GM21717 (cell line): ENCODE measurements around the gene LMO1.

Experiments
- ATAC-seq: cut with Tn5 transposase; IDR thresholded peaks from one replicate; pipeline ENCODE4 v1.9.1; 2021; ENCODE audit warnings: mild to moderate bottlenecking, moderate library complexity; ENCODE audit not compliant: unreplicated experiment

The LMO1 gene

GRCh38 chr11:8249482-8249881, 14.2 kb downstream of the LMO1 start:
- ATAC-seq, result no peak

- no peak for ATAC-seq
Observed at GRCh38 chr11:8248786-8249185, 14.9 kb downstream of the LMO1 start.

GRCh38 chr11:8247312-8247711, 16.4 kb downstream of the LMO1 start:
- ATAC-seq, result no peak

DNA sequence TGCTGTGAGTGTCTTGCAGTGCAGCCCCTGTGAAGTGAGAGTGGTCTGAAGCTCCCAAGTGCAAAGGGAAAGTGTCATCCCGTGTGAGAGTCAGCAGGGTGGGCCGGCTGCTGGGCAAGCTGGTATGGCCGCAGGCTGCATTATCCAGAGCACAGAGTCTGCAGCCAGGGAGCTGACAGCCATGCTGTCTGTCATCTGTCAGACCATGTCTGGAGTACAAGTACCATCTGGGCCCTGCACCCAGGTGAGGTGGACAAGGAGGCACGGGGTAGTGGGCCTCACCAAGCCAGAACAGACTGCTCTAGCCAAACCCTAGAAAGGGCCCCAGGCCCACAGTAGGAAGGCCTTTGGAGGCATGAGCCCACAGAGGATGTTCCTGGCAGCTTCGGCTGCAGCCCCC, 20.2 kb downstream of the LMO1 start:
- ATAC-seq, result no peak

DNA sequence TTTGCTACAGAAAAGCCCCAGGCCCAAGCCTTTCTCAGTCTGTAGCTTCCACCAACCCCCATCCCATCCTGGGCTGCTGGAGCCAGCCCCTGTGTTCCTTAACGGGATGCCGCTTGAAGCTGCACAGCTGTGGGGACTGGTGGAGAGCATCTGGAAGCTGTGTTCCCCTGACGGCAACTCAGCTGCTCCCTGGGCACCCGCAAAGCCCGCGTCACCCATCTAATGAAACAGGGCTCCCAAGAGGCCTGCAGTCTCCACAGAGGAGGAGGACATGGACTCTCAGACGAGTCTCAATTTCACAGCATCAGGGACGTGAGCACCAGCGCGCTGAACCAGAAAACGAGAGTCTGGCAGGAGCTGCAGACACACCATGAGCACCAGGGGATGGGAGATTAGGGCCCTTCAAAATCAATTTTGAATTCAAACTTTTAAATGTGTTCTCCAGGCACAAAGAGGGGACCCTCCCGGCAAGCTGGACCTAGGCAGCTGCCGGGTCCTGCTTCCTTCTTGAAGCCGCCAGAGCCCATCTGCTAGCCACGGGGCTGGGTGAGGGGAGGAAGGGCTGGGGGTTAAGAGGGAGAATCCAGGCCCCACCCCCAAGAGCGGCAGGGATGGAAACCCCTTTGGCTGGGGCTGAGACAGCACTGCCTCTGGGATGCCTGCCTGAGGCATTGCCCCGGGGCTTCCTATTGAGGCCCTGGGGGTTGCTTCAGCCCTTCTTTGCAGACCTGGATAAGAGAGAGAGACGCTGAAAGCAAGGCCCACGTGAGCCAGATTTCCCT, 21.0 kb downstream of the LMO1 start:
- no peak for ATAC-seq

DNA sequence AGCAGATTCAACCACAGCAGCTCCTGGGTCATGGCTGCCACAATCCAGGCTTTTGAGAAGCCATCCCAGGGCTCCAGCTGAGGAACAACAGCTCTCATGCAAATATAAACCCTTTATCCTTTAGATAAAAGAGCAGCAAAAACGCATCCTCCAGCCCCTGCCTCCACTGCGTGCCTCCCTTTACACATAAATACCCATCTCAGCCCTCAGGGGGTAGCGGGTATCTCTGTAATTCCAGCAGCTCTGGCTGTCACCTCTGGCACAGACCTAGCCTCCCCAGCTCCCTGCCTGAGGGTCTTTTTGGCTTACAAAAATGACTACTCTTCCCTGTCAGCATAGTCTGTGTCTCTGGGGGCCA, 21.6 kb downstream of the LMO1 start:
- ATAC-seq, result no peak

- ATAC-seq, result no peak
Observed at GRCh38 chr11:8241373-8242117, 22.1 kb downstream of the LMO1 start.

- no peak for ATAC-seq
Observed at GRCh38 chr11:8239536-8240228, 24.0 kb downstream of the LMO1 start.

GRCh38 chr11:8239040-8239439, 24.6 kb downstream of the LMO1 start:
- no peak for ATAC-seq

DNA sequence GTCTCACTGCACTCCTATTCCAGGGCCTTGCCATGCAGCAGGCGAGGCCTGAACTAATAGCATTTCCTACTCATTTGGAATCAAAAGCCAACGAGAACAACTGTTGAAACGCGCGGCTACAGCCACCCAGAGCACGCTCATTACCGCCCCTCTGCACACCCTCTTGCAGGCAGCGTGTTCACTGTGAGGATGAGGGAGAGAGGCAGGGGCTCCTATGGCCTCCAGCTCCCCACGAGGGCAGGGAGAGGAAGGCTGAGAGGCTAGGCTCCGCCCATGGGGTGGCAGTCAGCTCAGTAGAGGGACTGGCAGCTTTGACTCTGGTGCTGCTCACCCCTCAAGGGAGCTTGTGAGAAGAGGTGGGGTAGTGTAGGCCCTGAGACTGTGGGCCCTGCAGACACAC, 26.2 kb downstream of the LMO1 start:
- ATAC-seq, result no peak

GRCh38 chr11:8235925-8236324, 27.8 kb downstream of the LMO1 start:
- no peak for ATAC-seq

- no peak for ATAC-seq
Observed at GRCh38 chr11:8234910-8235309, 28.8 kb downstream of the LMO1 start.

DNA sequence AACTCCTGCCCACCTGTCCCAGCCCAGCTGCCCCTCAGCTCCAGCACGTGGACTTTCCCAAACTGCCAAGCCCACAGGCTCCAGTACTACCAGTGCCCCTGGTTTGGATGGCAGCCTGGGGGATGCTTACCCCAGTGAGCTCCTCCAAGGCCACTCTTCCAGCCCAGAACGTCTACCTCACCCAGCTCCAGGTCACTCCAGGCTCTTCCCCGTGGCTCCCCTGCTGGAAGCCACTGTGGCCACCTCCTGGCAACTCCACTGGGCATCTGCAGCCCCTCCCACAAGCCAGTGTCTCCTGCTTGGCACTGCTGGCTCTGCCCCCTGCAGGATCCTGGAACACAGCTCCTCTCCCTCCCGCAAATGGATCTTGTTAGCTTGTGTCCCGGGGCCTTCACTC, 29.3 kb downstream of the LMO1 start:
- no peak for ATAC-seq

DNA sequence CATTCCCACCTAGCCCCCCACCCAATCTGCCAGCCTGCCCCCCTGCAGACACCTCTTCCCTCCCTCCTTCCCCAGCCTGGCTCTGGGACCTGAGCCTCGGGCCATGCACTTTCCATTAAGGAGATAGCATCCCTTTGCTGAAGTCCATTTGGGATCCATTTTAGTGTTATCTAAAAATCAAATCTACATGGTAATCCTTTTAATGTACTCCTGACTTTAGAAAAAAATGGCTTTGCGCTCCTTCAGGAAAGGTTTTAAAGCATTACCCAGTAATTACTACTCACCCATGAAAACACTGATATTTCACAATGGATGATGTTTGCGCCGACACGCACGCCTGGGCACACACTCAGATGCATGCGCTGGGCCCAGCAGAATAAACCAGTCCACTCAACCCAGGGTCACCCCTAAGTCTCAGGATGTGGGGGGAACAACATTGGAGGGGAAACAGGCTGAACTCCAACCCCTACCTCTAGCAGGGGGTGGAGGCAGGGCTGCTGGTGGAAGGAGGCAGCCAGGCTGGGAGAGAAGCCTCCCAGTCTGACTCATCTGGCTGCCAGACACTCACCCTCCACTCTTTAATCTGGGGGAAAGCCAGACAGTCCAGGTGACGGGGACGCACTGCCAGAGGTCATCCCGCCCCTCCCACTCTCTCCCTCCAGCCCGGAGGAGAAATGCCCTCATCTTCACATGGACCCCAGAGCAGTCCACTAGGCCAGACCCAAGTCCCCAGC, 29.8 kb downstream of the LMO1 start:
- ATAC-seq, result no peak

DNA sequence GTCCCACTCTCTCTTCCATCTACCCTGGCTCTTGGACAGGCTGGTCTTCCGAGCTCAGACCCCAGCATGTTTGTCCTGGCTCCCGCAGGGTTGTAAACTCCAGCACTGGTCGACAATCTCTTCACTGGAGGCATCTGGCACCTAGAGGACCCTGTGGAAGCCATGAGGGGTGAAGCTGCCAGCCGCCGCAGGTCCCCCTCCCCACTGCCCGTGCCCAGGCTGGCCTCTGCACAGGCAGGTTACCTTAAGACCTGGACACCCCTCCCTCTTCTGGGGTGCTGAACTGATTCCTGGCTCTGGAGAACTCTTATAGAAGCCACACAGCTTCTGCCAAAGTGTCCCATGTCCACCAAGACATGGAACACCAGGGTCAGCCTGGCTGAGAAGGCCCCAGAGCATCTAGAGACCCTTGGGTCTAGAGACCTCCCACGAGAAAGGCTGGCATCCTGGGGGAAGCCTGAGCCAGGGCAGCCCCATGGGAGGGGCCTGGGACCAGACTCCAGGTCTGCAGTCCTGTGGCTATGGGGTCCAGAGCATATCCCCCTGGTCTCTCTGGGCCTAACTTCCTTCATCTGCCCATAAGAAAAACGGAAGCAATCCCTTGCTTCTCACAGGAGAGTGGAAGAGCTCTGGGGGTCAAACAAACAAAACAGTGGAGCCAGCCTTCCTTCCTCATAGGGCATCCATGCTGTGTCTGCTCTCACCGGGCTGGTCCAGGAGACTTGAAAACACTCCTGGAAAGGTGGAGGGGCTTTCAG, 30.6 kb downstream of the LMO1 start:
- no peak for ATAC-seq

DNA sequence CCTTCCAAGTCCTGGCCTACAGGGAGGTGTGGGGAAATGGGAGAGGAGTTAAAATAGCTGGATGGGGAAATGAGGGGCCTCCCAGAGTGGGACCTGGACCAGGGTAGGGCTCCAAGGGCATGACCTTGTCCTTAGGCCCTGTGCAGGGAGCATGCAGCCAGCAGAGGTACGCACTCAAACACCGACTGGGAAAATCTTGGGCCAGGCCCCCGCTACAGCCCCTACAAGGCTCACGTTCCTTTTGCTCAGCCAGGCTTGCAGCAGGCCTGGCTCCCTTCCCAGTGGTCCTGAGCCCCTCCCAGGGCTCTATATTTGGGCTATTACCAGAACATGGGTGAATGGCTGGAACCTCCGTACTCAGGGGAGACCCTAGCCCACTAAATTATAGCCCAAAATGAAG, 31.3 kb downstream of the LMO1 start:
- no peak for ATAC-seq

DNA sequence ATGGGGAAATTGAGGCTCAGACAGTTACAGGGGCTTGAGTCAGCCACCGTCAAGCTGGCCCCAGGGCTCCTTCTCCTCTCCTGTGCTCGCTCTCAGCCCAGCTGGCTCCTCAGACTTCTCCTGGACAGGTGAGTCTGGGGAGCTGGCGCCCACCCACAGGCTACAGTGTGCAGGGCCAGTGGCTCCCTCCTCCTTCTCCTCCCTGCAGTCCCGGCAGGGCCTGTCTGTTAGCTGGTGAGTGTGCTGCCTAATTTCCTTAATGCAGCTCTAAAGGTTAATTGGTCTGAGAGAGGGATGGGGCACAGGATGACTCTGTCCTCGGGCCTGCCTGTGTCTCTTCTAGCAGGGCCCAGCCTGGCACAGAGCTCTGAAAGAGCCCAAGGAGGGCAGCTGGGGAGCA, 31.7 kb downstream of the LMO1 start:
- ATAC-seq, result no peak

DNA sequence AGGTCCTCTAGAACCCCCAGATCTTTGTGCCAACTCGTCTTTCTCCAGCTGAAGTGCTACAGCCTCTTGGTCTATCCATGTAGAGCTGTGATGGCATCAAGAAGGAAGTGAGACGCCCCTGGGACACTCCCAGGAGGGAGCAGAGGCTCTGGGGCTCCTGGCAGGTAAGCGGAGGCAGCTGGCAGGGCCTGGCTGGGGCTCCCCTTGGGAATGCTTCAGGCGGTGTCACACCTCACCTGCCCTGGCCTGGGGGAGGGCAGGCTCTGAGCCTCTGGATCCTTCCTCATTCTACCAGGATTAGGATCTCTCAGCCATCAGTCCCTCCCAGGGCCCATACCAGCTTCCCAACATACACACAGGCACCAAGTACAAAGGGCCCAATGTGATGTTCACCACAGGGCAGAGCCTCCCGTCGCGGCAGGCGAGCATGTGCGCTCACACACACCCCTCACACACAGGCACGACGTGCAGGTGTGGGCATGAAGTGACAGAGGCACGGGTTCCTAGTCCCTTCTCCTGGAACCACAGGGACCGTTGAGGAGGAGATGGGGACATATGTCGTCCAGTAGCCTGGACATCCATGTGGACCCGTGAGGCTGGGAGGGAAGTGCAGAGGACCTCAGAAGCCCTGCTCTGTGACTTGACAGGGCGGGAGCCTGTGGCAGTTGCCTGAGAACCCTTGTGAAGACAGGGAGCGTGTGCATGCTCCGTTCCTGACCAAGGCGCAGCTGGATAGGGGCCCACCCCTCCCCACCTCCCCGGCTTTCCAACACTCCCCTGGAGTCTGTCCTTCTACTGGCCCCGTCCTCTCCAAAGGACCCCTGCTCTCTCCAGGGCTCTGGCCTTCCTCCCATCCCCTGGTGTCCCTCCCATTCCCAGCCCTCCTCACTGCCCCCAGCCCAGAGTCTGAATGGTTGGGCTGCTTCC, 32.5 kb downstream of the LMO1 start:
- no peak for ATAC-seq

GRCh38 chr11:8230178-8230859, 33.4 kb downstream of the LMO1 start:
- no peak for ATAC-seq
